Lung (tissue), 12 donors: ENCODE measurements around the gene SAG. TPM values are rescaled to one million over a fixed set of nuclear protein-coding genes. Genes with fewer than 3 reads are reported as not detected.

Experiments
- ATAC-seq: fragments of 200-7000 bp; cut with Tn5 transposase; one replicate; pipeline ENCODE4 v1.9.1; 2020; ENCODE audit warnings: moderate number of reproducible peaks; ENCODE audit not compliant: insufficient read depth, low FRiP score
- DNase-seq, 3 donors: peaks; one replicate each; pipeline ENCODE4 v3.0.0-alpha.2; 2013 to 2017
- H3K27ac ChIP-seq, 2 donors: one replicate each; pipeline ENCODE4 v1.5.1; 2013; ENCODE audit warnings: mild to moderate bottlenecking in 2 of 2, moderate library complexity in 2 of 2, control low read depth in 1 of 2, inconsistent platforms in 1 of 2, low read depth in 1 of 2, low read length in 1 of 2
- H3K27me3 ChIP-seq, 3 donors: one replicate each; pipeline ENCODE4 v1.5.1; 2013; ENCODE audit warnings: low read length in 2 of 3; ENCODE audit not compliant: control insufficient read depth in 3 of 3, insufficient read depth in 3 of 3
- H3K36me3 ChIP-seq, 4 donors: one replicate each; pipeline ENCODE4 v1.5.1; 2013; ENCODE audit warnings: low read length in 4 of 4, mild to moderate bottlenecking in 1 of 4, moderate library complexity in 1 of 4; ENCODE audit not compliant: control insufficient read depth in 4 of 4, insufficient read depth in 4 of 4
- H3K4me1 ChIP-seq, 5 donors: one replicate each; pipeline ENCODE4 v1.5.1; 2013; ENCODE audit warnings: low read length in 5 of 5, mild to moderate bottlenecking in 2 of 5, moderate library complexity in 1 of 5; ENCODE audit not compliant: control insufficient read depth in 5 of 5, insufficient read depth in 5 of 5
- H3K4me3 ChIP-seq: one replicate; pipeline ENCODE4 v1.5.1; 2013; ENCODE audit warnings: mild to moderate bottlenecking, control low read depth, moderate library complexity
- H3K9ac ChIP-seq, 2 donors: one replicate each; pipeline ENCODE4 v1.5.1; 2013; ENCODE audit warnings: low read length in 2 of 2, control low read depth in 1 of 2; ENCODE audit not compliant: insufficient read depth in 1 of 2
- H3K9me3 ChIP-seq, 4 donors: one replicate each; pipeline ENCODE4 v1.5.1; 2013; ENCODE audit warnings: low read length in 3 of 4, mild to moderate bottlenecking in 1 of 4, moderate library complexity in 1 of 4; ENCODE audit not compliant: control insufficient read depth in 4 of 4, insufficient read depth in 3 of 4
- WGBS, 2 donors: extraction: QIAGEN DNeasy Blood & Tissue Kit; methylation state at CpG; one replicate each; pipeline ENCODE4 v1.1.7; 2013; 5-methylcytosine and 5-hydroxymethylcytosine counted together
- polyA plus RNA-seq, 2 donors: library from polyadenylated mRNA; stranded (reverse); fragments of 200-250 nt; gene quantifications; one replicate each; pipeline ENCODE4 v1.2.1, GENCODE V29; 2013
- total RNA-seq, 2 donors: library from RNA; depleted of rRNA in 1 of 2; stranded (reverse); fragments of >200 nt in 1 of 2; gene quantifications; one replicate each; pipeline ENCODE4 v1.2.1, GENCODE V29; 2014 to 2021
- TF ChIP-seq, protein P1 (sequence below): IDR thresholded peaks from 2 replicates; pipeline ENCODE4 v1.5.1; 2012; ENCODE audit warnings: mild to moderate bottlenecking; ENCODE audit errors: control extremely low read depth, extremely low read depth
- donor health status: control.
- donor health status: control.
- donor health status: Bipolar disorder and iron deficiency.
- donor health status: healthy.
- donor health status: DM: yes; HTN: yes; CAD: no.

Gene SAG
- total and polyA plus RNA-seq, 4 donors, result 0.03 to 0.46 (median 0.22) TPM; not detected in 1

DNA sequence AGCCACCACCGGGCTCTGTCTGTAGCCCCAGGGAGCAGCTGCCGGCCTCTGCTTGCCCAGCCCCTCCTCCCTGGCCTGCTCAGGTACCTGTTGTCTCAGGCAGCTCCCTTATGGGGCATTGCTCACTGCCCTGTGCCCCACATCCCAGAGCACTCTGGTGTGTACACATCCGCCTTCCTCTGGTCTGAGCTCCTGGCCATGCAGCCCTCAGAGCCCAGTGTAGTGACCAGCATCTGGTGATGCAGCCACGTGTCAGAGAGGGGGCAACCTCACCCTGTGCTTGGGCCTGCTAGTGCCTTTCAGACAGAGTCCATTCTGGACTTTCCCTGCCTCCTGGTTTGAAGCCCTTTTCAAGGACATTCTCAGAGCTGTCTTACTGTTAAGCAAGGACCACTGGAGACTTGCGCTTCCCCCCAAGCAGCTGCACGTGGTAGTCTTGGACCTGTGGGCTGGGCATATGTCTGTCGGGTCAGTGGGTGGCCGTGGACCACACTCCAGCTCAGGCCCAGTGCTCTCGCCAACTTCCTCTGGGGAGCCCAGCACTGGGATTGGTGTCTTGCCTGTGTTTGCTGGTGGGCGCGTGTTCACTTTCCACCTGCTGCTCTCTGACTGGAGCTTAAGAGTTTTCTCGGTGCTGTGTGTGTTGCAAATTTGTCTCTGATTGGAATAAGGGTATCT lies 77.3 kb downstream of the SAG start:
- no peak for DNase-seq
- Histone ChIP-seq H3K27ac (no peak overlapping the region), H3K9ac (no peak overlapping the region), H3K27me3 (no peaks in the 10 kb centered on the region), H3K36me3 (peaks cover 0 to 2% (median 0%) of the 10 kb centered on the region in 4 donors), H3K4me3 (no peak overlapping the region), H3K9me3 (no peaks in the 10 kb centered on the region), H3K4me1 (peaks cover 8 to 42% (median 26%) of the 10 kb centered on the region in 5 donors)
- TF ChIP-seq, protein P1, sequence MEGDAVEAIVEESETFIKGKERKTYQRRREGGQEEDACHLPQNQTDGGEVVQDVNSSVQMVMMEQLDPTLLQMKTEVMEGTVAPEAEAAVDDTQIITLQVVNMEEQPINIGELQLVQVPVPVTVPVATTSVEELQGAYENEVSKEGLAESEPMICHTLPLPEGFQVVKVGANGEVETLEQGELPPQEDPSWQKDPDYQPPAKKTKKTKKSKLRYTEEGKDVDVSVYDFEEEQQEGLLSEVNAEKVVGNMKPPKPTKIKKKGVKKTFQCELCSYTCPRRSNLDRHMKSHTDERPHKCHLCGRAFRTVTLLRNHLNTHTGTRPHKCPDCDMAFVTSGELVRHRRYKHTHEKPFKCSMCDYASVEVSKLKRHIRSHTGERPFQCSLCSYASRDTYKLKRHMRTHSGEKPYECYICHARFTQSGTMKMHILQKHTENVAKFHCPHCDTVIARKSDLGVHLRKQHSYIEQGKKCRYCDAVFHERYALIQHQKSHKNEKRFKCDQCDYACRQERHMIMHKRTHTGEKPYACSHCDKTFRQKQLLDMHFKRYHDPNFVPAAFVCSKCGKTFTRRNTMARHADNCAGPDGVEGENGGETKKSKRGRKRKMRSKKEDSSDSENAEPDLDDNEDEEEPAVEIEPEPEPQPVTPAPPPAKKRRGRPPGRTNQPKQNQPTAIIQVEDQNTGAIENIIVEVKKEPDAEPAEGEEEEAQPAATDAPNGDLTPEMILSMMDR, result no peak
- ATAC-seq, result no peak
- WGBS, 2 donors, result 65 to 78% methylated on average over 12 of the region's 12 CpGs

GRCh38 chr2:233385489-233386044 lies 78.0 kb downstream of the SAG start:
- Histone ChIP-seq H3K9me3 (no peaks in the 10 kb centered on the region), H3K36me3 (peaks cover 0 to 6% (median 3%) of the 10 kb centered on the region in 4 donors), H3K27ac (peak overlapping the region in 1 of 2 donors; percentile 48), H3K4me3 (no peak overlapping the region), H3K27me3 (no peaks in the 10 kb centered on the region), H3K9ac (no peak overlapping the region), H3K4me1 (peaks cover 8 to 42% (median 26%) of the 10 kb centered on the region in 5 donors)
- DNase-seq (peak; percentile 37 to 62 (median 45)), ATAC-seq (no peak)
- TF ChIP-seq, protein P1, result no peak
- 41 to 70% methylated on average over 14 of the region's 14 CpGs for WGBS, 2 donors

DNA sequence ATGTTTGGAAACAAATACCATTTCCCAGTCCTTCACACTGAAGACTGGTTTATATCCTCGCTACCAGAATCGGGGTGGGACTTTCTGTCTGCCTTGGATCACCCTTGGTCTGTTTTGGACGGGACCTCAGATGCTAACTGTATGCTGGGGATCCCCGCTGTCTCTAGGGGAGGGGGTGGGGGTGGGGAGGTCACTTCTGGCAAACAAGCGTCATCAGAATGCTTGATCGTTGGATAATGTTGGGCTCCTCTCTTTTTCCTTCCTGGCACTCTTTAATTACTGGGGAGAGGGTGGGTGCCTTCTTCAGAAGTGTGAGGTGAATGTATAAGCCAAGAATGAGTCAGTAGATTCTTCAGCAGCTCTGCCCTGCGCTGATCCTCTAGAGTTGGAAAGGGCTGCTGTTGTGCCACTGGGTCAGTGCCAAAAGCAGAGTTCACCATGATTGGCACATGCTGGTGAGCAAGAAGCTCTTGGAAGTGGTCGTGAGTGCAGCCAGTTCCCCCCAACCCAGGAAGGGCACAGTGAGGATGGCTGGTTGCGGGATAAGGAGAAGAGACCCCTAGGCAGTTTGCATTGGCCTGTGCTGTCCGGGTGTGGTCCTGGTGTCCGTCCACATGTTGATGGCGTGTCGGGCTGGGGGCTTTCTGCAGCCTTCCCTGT lies 78.9 kb downstream of the SAG start:
- TF ChIP-seq, protein P1, result no peak
- Histone ChIP-seq H3K4me3 (no peak overlapping the region), H3K27me3 (no peaks in the 10 kb centered on the region), H3K9me3 (no peaks in the 10 kb centered on the region), H3K4me1 (peaks cover 8 to 42% (median 26%) of the 10 kb centered on the region in 5 donors), H3K9ac (peak overlapping the region in 1 of 2 donors; percentile 73), H3K36me3 (peaks cover 0 to 6% (median 3%) of the 10 kb centered on the region in 4 donors), H3K27ac (peak overlapping the region; percentile 24 to 81)
- no peak for ATAC-seq
- peak; percentile 38 to 52 (median 48) for DNase-seq
- WGBS, 2 donors, result 61 to 66% methylated on average over 13 of the region's 13 CpGs
